ENCODE data around the gene ACMSD. TPM values are rescaled to one million over a fixed set of nuclear protein-coding genes. Genes with fewer than 3 reads are reported as not detected.
"Not testable (repeated sequence)": the region's sequence is repeated elsewhere in the genome, so short reads cannot be mapped to it uniquely, and the experiment has no call there.

ACMSD gene
- total RNA-seq, 2 donors from 2014 or later: not detected

DNA sequence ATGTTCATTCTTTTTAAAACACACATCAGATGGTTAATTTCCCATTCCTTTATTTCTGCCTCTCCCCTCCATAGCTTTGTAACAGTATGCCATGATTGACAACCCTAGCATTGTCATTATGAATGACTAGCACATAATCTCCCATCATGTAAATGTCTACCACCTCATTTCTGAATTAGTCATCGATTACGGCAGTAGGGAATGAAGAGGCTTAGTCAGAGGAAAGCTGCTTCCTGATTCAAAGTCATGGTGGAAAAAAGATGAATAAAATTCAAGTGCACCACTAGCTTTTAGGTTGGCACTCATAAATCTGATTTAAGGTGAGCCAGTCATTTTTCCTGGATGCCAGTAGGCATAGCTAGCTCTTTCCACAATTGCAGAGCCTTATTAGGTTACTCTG lies 19.1 kb upstream of the ACMSD start:
- Histone ChIP-seq H3K27me3 (no peaks in the 10 kb centered on the region), H3K9me3 (no peaks in the 10 kb centered on the region), H3K4me1 (no peaks in the 10 kb centered on the region), H3K36me3 (no peaks in the 10 kb centered on the region), H3K9ac (ENCODE audit: low read depth in 2 of 2, low read length in 2 of 2) (no peak overlapping the region), H3K27ac (no peak overlapping the region), H3K4me3 (no peak overlapping the region)
- DNase-seq: no peak
- no peak for TF ChIP-seq CTCF (IDR thresholded peaks at IDR 0.05)
- intact Hi-C loops (cut with DNase I): no loop called here

- TF ChIP-seq CTCF (IDR thresholded peaks at IDR 0.05): no peak
- no peaks in the 10 kb centered on the region for H3K9me3 ChIP-seq
- no peak overlapping the region for H3K4me3 ChIP-seq
- no peaks in the 10 kb centered on the region for H3K4me1 ChIP-seq
- no peak overlapping the region for H3K27ac ChIP-seq
- H3K9ac ChIP-seq (ENCODE audit: low read depth in 2 of 2, low read length in 2 of 2): no peak overlapping the region
- H3K36me3 ChIP-seq: no peaks in the 10 kb centered on the region
- H3K27me3 ChIP-seq: no peaks in the 10 kb centered on the region
- no peak for DNase-seq
- intact Hi-C loops (cut with DNase I): no loop called here
Measured at GRCh38 chr2:134823431-134823830, 15.0 kb upstream of the ACMSD start.

DNA sequence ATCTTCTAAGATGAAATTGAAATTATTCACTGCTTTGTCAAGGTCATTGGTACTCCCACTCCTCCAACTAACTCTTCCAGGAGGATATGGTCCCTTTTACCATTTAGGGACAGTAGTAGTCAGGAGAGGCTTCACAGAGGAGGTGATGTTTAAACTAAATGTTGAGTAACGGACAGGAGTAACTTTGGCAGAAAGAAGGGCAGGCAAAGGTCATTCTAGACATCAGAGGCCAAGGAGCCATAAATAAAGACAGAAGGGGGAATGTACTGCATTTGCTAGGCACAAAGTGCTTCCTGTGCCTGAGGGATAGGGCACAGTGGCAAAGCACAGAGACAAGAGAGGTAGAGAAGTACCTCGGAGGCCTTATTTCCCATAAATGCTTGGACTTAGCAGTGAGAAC lies 14.6 kb upstream of the ACMSD start:
- no peak for DNase-seq
- Histone ChIP-seq H3K9ac (ENCODE audit: low read depth in 2 of 2, low read length in 2 of 2) (no peak overlapping the region), H3K4me3 (no peak overlapping the region), H3K4me1 (no peaks in the 10 kb centered on the region), H3K27ac (no peak overlapping the region), H3K9me3 (no peaks in the 10 kb centered on the region), H3K27me3 (no peaks in the 10 kb centered on the region), H3K36me3 (no peaks in the 10 kb centered on the region)
- no peak for TF ChIP-seq CTCF (IDR thresholded peaks at IDR 0.05)
- intact Hi-C loops (cut with DNase I): no loop called here

- DNase-seq; H3K27me3 ChIP-seq; H3K9ac ChIP-seq (ENCODE audit: low read depth in 2 of 2, low read length in 2 of 2); H3K9me3 ChIP-seq; intact Hi-C loops (cut with DNase I); H3K4me1 ChIP-seq; H3K4me3 ChIP-seq; H3K27ac ChIP-seq; H3K36me3 ChIP-seq: not testable (repeated sequence)
Measured at GRCh38 chr2:134825716-134826115, 12.7 kb upstream of the ACMSD start.

DNA sequence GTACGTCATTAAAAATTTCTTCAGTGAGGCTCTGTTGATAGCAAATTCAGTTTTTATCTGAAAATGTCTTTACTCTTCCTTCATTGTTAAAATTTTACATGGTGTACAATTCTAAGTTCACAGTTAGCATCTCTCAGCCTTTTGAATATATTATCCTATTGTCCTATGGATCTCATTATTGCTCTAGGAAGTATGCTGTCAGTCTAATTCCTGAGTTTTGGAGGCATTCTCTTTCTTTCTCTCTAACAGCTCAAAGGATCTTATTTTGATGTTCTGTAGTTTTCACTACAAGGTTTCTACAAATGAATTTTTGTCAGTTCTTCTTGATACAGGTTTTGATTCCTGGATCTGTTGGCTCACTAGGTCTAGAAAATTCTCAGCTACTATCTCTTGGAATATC lies 2.9 kb upstream of the ACMSD start:
- Histone ChIP-seq H3K27ac (no peak overlapping the region), H3K9me3 (no peaks in the 10 kb centered on the region), H3K9ac (ENCODE audit: low read depth in 2 of 2, low read length in 2 of 2) (no peak overlapping the region), H3K4me1 (no peaks in the 10 kb centered on the region), H3K4me3 (no peak overlapping the region), H3K27me3 (no peaks in the 10 kb centered on the region), H3K36me3 (no peaks in the 10 kb centered on the region)
- no peak for DNase-seq
- intact Hi-C loops (cut with DNase I): no loop called here
- TF ChIP-seq CTCF (IDR thresholded peaks at IDR 0.05): no peak

GRCh38 chr2:134836986-134837385 lies 1.4 kb upstream of the ACMSD start:
- Histone ChIP-seq H3K9me3 (no peaks in the 10 kb centered on the region), H3K4me1 (no peaks in the 10 kb centered on the region), H3K27me3 (no peaks in the 10 kb centered on the region), H3K27ac (no peak overlapping the region), H3K36me3 (no peaks in the 10 kb centered on the region), H3K4me3 (no peak overlapping the region), H3K9ac (ENCODE audit: low read depth in 2 of 2, low read length in 2 of 2) (no peak overlapping the region)
- TF ChIP-seq CTCF (IDR thresholded peaks at IDR 0.05): no peak
- no peak for DNase-seq
- intact Hi-C loops (cut with DNase I): no loop called here
